Breast epithelium (tissue), 3 donors: ENCODE data around the gene RPS15.

Experiments used
- CTCF ChIP-seq, 3 donors: fragments of 450-650 bp; IDR thresholded peaks; one replicate each; pipeline ENCODE4 v1.5.1; 2016 to 2017; ENCODE audit warnings: antibody characterized with exemption in 3 of 3, mild to moderate bottlenecking in 3 of 3, moderate library complexity in 3 of 3
- POLR2A ChIP-seq: fragments of 450-650 bp; IDR thresholded peaks from one replicate; pipeline ENCODE4 v1.6.1; 2016; ENCODE audit warnings: antibody characterized with exemption, mild to moderate bottlenecking, moderate library complexity
- POLR2AphosphoS5 ChIP-seq, 3 donors: sonication (generic); formaldehyde crosslinking; IDR thresholded peaks; one replicate each; pipeline ENCODE4 v1.6.1; 2017; ENCODE audit warnings: antibody characterized with exemption in 3 of 3

DNA sequence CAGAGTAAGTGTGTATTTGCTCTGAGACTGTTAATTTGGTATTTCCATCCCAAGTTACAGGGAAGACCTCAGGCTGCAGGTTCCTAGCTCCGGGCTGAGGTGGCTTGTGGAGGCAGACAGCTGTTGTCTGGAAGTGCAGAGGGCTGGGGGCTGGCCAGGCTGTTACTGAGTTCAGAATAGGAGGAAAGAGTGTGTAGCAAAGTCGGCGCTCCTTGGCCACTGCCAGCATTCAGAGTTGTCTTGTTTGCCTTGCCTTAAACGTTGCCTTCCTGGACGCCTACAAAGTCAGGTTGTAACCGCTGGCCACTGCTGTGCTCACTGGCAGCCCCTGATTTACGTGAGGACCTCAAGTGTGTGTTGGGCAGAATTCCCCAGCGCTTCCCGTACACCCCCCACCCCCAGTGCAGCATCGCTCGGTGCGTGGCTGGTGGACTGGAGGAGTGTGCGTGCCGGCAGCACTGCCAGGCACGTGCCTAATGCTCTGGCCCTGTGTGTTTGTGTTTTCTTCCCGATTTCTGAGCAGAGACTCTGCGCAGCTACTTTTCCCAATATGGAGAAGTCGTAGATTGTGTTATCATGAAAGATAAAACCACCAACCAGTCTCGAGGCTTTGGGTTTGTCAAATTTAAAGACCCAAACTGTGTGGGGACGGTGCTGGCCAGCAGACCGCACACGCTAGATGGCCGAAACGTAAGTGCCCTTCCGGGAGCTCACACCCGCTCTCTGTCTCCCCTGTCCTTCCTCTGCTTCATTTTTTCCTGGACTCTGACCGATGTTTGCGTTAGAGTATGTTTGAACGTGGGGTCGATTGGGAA lies 20.3 kb upstream of the RPS15 start:
- TF ChIP-seq POLR2AphosphoS5 (IDR thresholded peaks at IDR 0.05) (no peak), CTCF (IDR thresholded peaks at IDR 0.05) (no peak), POLR2A (no peak)
